Mesendoderm (in vitro differentiated cells): Measurements from ENCODE around the gene CTSO.

Experiments
- DNase-seq: peaks from one replicate; pipeline ENCODE4 v3.0.0; 2013
- H2AK5ac ChIP-seq: 2 replicates; pipeline ENCODE4 v1.6.1; 2013; ENCODE audit warnings: low read length, inconsistent platforms
- H2BK120ac ChIP-seq: 2 replicates; pipeline ENCODE4 v1.6.1; 2013; ENCODE audit warnings: low read depth, mild to moderate bottlenecking, low read length, moderate library complexity, mixed read lengths
- H2BK15ac ChIP-seq: replicated peaks from 2 replicates; pipeline ENCODE4 v1.6.1; 2013; ENCODE audit warnings: low read depth, mild to moderate bottlenecking, moderate library complexity
- H2BK5ac ChIP-seq: 2 replicates; pipeline ENCODE4 v1.6.1; 2013; ENCODE audit warnings: low read length, inconsistent platforms
- H3K18ac ChIP-seq: 2 replicates; pipeline ENCODE4 v1.6.1; 2013; ENCODE audit warnings: mild to moderate bottlenecking, low read length, mixed read lengths
- H3K23ac ChIP-seq: one replicate; pipeline ENCODE4 v1.6.1; 2013; ENCODE audit warnings: low read length
- H3K27ac ChIP-seq: 2 replicates; pipeline ENCODE4 v1.5.1; 2013; ENCODE audit warnings: low read depth, mild to moderate bottlenecking, inconsistent platforms, low read length, moderate library complexity
- H3K27me3 ChIP-seq: 2 replicates; pipeline ENCODE4 v1.6.1; 2013; ENCODE audit warnings: low read length, control low read depth, mild to moderate bottlenecking, inconsistent platforms; ENCODE audit not compliant: insufficient read depth, poor library complexity
- H3K36me3 ChIP-seq: 2 replicates; pipeline ENCODE4 v1.6.1; 2013; ENCODE audit warnings: low read length, inconsistent platforms; ENCODE audit not compliant: control insufficient read depth, insufficient read depth
- H3K4ac ChIP-seq: one replicate; pipeline ENCODE4 v1.6.1; 2013; ENCODE audit warnings: low read depth, mild to moderate bottlenecking, low read length, moderate library complexity
- H3K4me1 ChIP-seq: 2 replicates; pipeline ENCODE4 v1.6.1; 2013; ENCODE audit warnings: low read depth, low read length, inconsistent platforms; ENCODE audit not compliant: control insufficient read depth
- H3K4me2 ChIP-seq: 2 replicates; pipeline ENCODE4 v1.6.1; 2013; ENCODE audit warnings: low read length
- H3K4me3 ChIP-seq: 2 replicates; pipeline ENCODE4 v1.5.1; 2013; ENCODE audit warnings: mild to moderate bottlenecking, low read length
- H3K56ac ChIP-seq: one replicate; pipeline ENCODE4 v1.6.1; 2013; ENCODE audit warnings: low read length
- H3K79me1 ChIP-seq: 2 replicates; pipeline ENCODE4 v1.6.1; 2013; ENCODE audit warnings: low read length, inconsistent platforms
- H3K79me2 ChIP-seq: 2 replicates; pipeline ENCODE4 v1.6.1; 2013; ENCODE audit warnings: mild to moderate bottlenecking, low read length; ENCODE audit not compliant: control insufficient read depth, insufficient read depth
- H3K9ac ChIP-seq: 2 replicates; pipeline ENCODE4 v1.6.1; 2013; ENCODE audit warnings: low read length, inconsistent platforms
- H4K5ac ChIP-seq: one replicate; pipeline ENCODE4 v1.6.1; 2013; ENCODE audit warnings: low read length
- H4K8ac ChIP-seq: one replicate; pipeline ENCODE4 v1.6.1; 2013; ENCODE audit warnings: low read depth, mild to moderate bottlenecking, control low read depth, low read length, moderate library complexity
- WGBS: extraction: QIAGEN DNeasy Blood & Tissue Kit; methylation state at CpG from one replicate; pipeline ENCODE4 v1.1.7; 2013; ENCODE audit warnings: low lambda C conversion rate, missing lambda C conversion rate; ENCODE audit not compliant: insufficient coverage; ENCODE audit errors: extremely low coverage; 5-methylcytosine and 5-hydroxymethylcytosine counted together

The CTSO gene

GRCh38 chr4:155982736-155983385 lies 29.2 kb upstream of the CTSO start:
- WGBS = no CpG with 5 or more reads among the region's 2 CpGs
- Histone ChIP-seq H2BK5ac (no peak overlapping the region), H3K79me1 (no peaks in the 10 kb centered on the region), H3K23ac (no peak overlapping the region), H3K27ac (no peak overlapping the region), H3K36me3 (no peaks in the 10 kb centered on the region), H3K27me3 (no peaks in the 10 kb centered on the region), H3K9ac (no peak overlapping the region), H3K4me2 (no peak overlapping the region), H4K8ac (no peak overlapping the region), H2BK15ac (no peak overlapping the region), H3K79me2 (no peaks in the 10 kb centered on the region), H2AK5ac (no peak overlapping the region), H3K18ac (no peak overlapping the region), H3K4me3 (no peak overlapping the region), H3K4me1 (no peaks in the 10 kb centered on the region), H3K56ac (no peak overlapping the region), H3K4ac (no peak overlapping the region), H4K5ac (no peak overlapping the region), H2BK120ac (no peak overlapping the region)
- DNase-seq = no peak

GRCh38 chr4:155978810-155979209 lies 25.1 kb upstream of the CTSO start:
- H2BK120ac ChIP-seq = no peak overlapping the region
- DNase-seq = no peak

GRCh38 chr4:155975511-155975910 lies 21.8 kb upstream of the CTSO start:
- no peak for DNase-seq

More at GRCh38 chr4:155978810-155979209, 25.1 kb upstream of the CTSO start:
- Histone ChIP-seq H2BK15ac (no peak overlapping the region), H3K27ac (no peak overlapping the region), H3K79me1 (no peaks in the 10 kb centered on the region), H3K4ac (no peak overlapping the region), H2AK5ac (no peak overlapping the region), H3K79me2 (no peaks in the 10 kb centered on the region), H3K4me3 (no peak overlapping the region), H4K5ac (no peak overlapping the region), H3K4me2 (no peak overlapping the region), H3K56ac (no peak overlapping the region), H3K23ac (no peak overlapping the region), H3K27me3 (no peaks in the 10 kb centered on the region), H3K36me3 (no peaks in the 10 kb centered on the region), H2BK5ac (no peak overlapping the region), H3K4me1 (peaks cover 4% of the 10 kb centered on the region), H3K9ac (no peak overlapping the region), H3K18ac (no peak overlapping the region), H4K8ac (no peak overlapping the region)
- no CpG with 5 or more reads among the region's 4 CpGs for WGBS

GRCh38 chr4:155974996-155975395 lies 21.3 kb upstream of the CTSO start:
- Histone ChIP-seq H3K9ac (no peak overlapping the region), H3K18ac (no peak overlapping the region), H2BK120ac (no peak overlapping the region), H3K23ac (no peak overlapping the region), H3K4me2 (no peak overlapping the region), H3K79me1 (no peaks in the 10 kb centered on the region), H3K4me3 (no peak overlapping the region), H2AK5ac (no peak overlapping the region), H3K27ac (no peak overlapping the region), H4K5ac (no peak overlapping the region), H2BK15ac (no peak overlapping the region), H3K4ac (no peak overlapping the region), H3K36me3 (no peaks in the 10 kb centered on the region), H3K4me1 (peaks cover 4% of the 10 kb centered on the region), H3K79me2 (no peaks in the 10 kb centered on the region), H2BK5ac (no peak overlapping the region), H4K8ac (no peak overlapping the region), H3K56ac (no peak overlapping the region), H3K27me3 (no peaks in the 10 kb centered on the region)
- WGBS = no CpG with 5 or more reads among the region's 3 CpGs
- DNase-seq = no peak

More at GRCh38 chr4:155975511-155975910, 21.8 kb upstream of the CTSO start:
- Histone ChIP-seq H3K27ac (no peak overlapping the region), H3K79me1 (no peaks in the 10 kb centered on the region), H3K27me3 (no peaks in the 10 kb centered on the region), H2BK120ac (no peak overlapping the region), H3K9ac (no peak overlapping the region), H3K4me2 (no peak overlapping the region), H3K4me1 (peaks cover 4% of the 10 kb centered on the region), H2AK5ac (no peak overlapping the region), H3K23ac (no peak overlapping the region), H4K8ac (no peak overlapping the region), H3K36me3 (no peaks in the 10 kb centered on the region), H2BK5ac (no peak overlapping the region), H3K4me3 (no peak overlapping the region), H3K56ac (no peak overlapping the region), H3K79me2 (no peaks in the 10 kb centered on the region), H4K5ac (no peak overlapping the region), H3K4ac (no peak overlapping the region), H3K18ac (no peak overlapping the region), H2BK15ac (no peak overlapping the region)
- no CpG with 5 or more reads among the region's 2 CpGs for WGBS

GRCh38 chr4:155974476-155974749 lies 20.7 kb upstream of the CTSO start:
- H3K27me3 ChIP-seq = no peaks in the 10 kb centered on the region
- H2BK15ac ChIP-seq = no peak overlapping the region
- H3K4me1 ChIP-seq = peaks cover 4% of the 10 kb centered on the region
- H3K79me1 ChIP-seq = no peaks in the 10 kb centered on the region
- H2AK5ac ChIP-seq = no peak overlapping the region
- peak overlapping the region; percentile 35 for H2BK5ac ChIP-seq
- no peak overlapping the region for H3K56ac ChIP-seq
- H3K36me3 ChIP-seq = no peaks in the 10 kb centered on the region
- H3K79me2 ChIP-seq = no peaks in the 10 kb centered on the region
- H3K23ac ChIP-seq = no peak overlapping the region
- H3K9ac ChIP-seq = no peak overlapping the region
- H3K27ac ChIP-seq = no peak overlapping the region
- no peak overlapping the region for H4K5ac ChIP-seq
- H2BK120ac ChIP-seq = no peak overlapping the region
- no peak for DNase-seq
- H3K4me2 ChIP-seq = no peak overlapping the region
- peak overlapping the region; percentile 16 for H3K4ac ChIP-seq
- H4K8ac ChIP-seq = no peak overlapping the region
- H3K18ac ChIP-seq = peak overlapping the region; percentile 76
- WGBS = no CpG with 5 or more reads among the region's 1 CpG
- no peak overlapping the region for H3K4me3 ChIP-seq
